Stomach (tissue), 19 donors: ENCODE measurements around the gene MADCAM1. TPM values are rescaled to one million over a fixed set of nuclear protein-coding genes. Genes with fewer than 3 reads are reported as not detected.

Experiments
- DNase-seq, 2 donors: peaks; one replicate each; pipeline versions ENCODE4 v3.0.0 to v3.0.0-alpha.2; 2013 to 2019
- H3K27ac ChIP-seq, 5 donors: fragments of 200-600 bp in 4 of 5; sonication (generic) in 4 of 5; one replicate each; pipeline ENCODE4 v1.5.1; 2013 to 2019; ENCODE audit warnings: mild to moderate bottlenecking in 1 of 5, moderate library complexity in 1 of 5
- H3K27me3 ChIP-seq, 3 donors: fragments of 200-600 bp; sonication (generic); one replicate each; pipeline ENCODE4 v1.5.1; 2017 to 2019; ENCODE audit warnings: mixed run types in 1 of 3
- H3K36me3 ChIP-seq, 4 donors: fragments of 200-600 bp; sonication (generic); 1 replicate in 3 of 4; 2 replicates in 1 of 4; pipeline ENCODE4 v1.5.1; 2016 to 2019
- H3K4me1 ChIP-seq, 4 donors: fragments of 200-600 bp; sonication (generic); one replicate each; pipeline ENCODE4 v1.5.1; 2016 to 2019
- H3K4me3 ChIP-seq, 4 donors: fragments of 200-600 bp; sonication (generic) in 3 of 4; one replicate each; pipeline ENCODE4 v1.5.1; 2016 to 2019; ENCODE audit warnings: mild to moderate bottlenecking in 1 of 4
- H3K9me3 ChIP-seq, 4 donors: fragments of 200-600 bp; sonication (generic); one replicate each; pipeline ENCODE4 v1.5.1; 2016 to 2019
- EP300 ChIP-seq: sonication (generic); formaldehyde crosslinking; IDR thresholded peaks from one replicate; pipeline ENCODE4 v1.6.1; 2017; ENCODE audit warnings: antibody characterized with exemption
- POLR2A ChIP-seq, 4 donors: fragments of 450-650 bp; IDR thresholded peaks; one replicate each; pipeline ENCODE4 v1.6.1; 2016; ENCODE audit warnings: antibody characterized with exemption in 4 of 4, control low read depth in 2 of 4, mild to moderate bottlenecking in 1 of 4, moderate library complexity in 1 of 4
- POLR2AphosphoS5 ChIP-seq, 3 donors: sonication (generic); formaldehyde crosslinking; IDR thresholded peaks; one replicate each; pipeline ENCODE4 v1.6.1; 2016; ENCODE audit warnings: antibody characterized with exemption in 3 of 3
- WGBS, 5 donors: extraction: QIAGEN DNeasy Blood & Tissue Kit in 3 of 5; methylation state at CpG; one replicate each; pipeline versions ENCODE4 v1.1.5 to v1.1.7; 2013 to 2018; 5-methylcytosine and 5-hydroxymethylcytosine counted together
- intact Hi-C: fragments of 100-400 bp; cut with DNase I; formaldehyde crosslinking; loops from one replicate; pipeline ENCODE4 v1.15.1; 2023; ENCODE audit warnings: low total_unique reads
- long read RNA-seq, 10 donors: transcript quantifications; one replicate each; lab custom pipeline, GENCODE V29; 2026
- polyA plus RNA-seq, 3 donors: library from polyadenylated mRNA; stranded (reverse); fragments of 200-250 nt; gene quantifications; one replicate each; pipeline ENCODE4 v1.2.3, GENCODE V29; 2013
- total RNA-seq, 5 donors: library from RNA; depleted of rRNA; stranded (reverse); fragments of >200 nt; gene quantifications; one replicate each; pipeline versions ENCODE4 v1.1.0 to v1.2.3, GENCODE V29; 2014 to 2016
- TF ChIP-seq, protein P1 (sequence below), 7 experiments: fragments of 450-650 bp in 4 of 7; fragments of 200-600 bp in 3 of 7; sonication (generic) in 3 of 7; IDR thresholded peaks; one replicate each; pipeline ENCODE4 v1.5.1; 2016 to 2019; ENCODE audit warnings: antibody characterized with exemption in 7 of 7, control low read depth in 2 of 7, mild to moderate bottlenecking in 1 of 7
- donor health status: healthy with polysubstance abuse.
- donor health status: Bipolar disorder and iron deficiency.
- donor health status: healthy.

MADCAM1 gene
- 10 to 100 TPM in 1 of 5 donors, 1 to 10 TPM in 2, under 1 TPM in 1, not detected in 1; 0.45 to 11.9 (median 2.1) TPM for total RNA-seq
- polyA plus RNA-seq: 1 to 10 TPM; 1.5 to 2.9 (median 2.3) TPM
- long read RNA-seq, donor 1, transcript MADCAM1-201 (5 exons, 1,572 nt): major isoform, 6 of 6 reads
- long read RNA-seq, donor 1, partial matches to known transcripts: 0 of 6 reads
- long read RNA-seq, donor 1, other reads (novel, unspliced or antisense): 0 of 6 reads
- long read RNA-seq, donor 2, partial matches to known transcripts: 0 of 3 reads
- long read RNA-seq, donor 2, other reads (novel, unspliced or antisense): 0 of 3 reads
- long read RNA-seq, donor 3, partial matches to known transcripts: 0 of 5 reads
- long read RNA-seq, donor 3, other reads (novel, unspliced or antisense): 0 of 5 reads
- long read RNA-seq, donor 4: 0 reads
- long read RNA-seq, donor 5, transcript MADCAM1-201 (5 exons, 1,572 nt): major isoform, 5 of 7 reads
- long read RNA-seq, donor 5, partial matches to known transcripts: 0 of 7 reads
- long read RNA-seq, donor 5, other reads (novel, unspliced or antisense): 0 of 7 reads
- long read RNA-seq, donor 6, transcript MADCAM1-201 (5 exons, 1,572 nt): major isoform, 7 of 8 reads
- long read RNA-seq, donor 6, partial matches to known transcripts: 0 of 8 reads
- long read RNA-seq, donor 6, other reads (novel, unspliced or antisense): 0 of 8 reads
- long read RNA-seq, donor 7, transcript MADCAM1-201 (5 exons, 1,572 nt): major isoform, 5 of 5 reads
- long read RNA-seq, donor 7, partial matches to known transcripts: 0 of 5 reads
- long read RNA-seq, donor 7, other reads (novel, unspliced or antisense): 0 of 5 reads
- long read RNA-seq, donor 8, partial matches to known transcripts: 0 of 4 reads
- long read RNA-seq, donor 8, other reads (novel, unspliced or antisense): 0 of 4 reads
- long read RNA-seq, donor 9, partial matches to known transcripts: 0 of 4 reads
- long read RNA-seq, donor 9, other reads (novel, unspliced or antisense): 0 of 4 reads
- long read RNA-seq, donor 10, partial matches to known transcripts: 0 of 1 reads
- long read RNA-seq, donor 10, other reads (novel, unspliced or antisense): 0 of 1 reads

DNA sequence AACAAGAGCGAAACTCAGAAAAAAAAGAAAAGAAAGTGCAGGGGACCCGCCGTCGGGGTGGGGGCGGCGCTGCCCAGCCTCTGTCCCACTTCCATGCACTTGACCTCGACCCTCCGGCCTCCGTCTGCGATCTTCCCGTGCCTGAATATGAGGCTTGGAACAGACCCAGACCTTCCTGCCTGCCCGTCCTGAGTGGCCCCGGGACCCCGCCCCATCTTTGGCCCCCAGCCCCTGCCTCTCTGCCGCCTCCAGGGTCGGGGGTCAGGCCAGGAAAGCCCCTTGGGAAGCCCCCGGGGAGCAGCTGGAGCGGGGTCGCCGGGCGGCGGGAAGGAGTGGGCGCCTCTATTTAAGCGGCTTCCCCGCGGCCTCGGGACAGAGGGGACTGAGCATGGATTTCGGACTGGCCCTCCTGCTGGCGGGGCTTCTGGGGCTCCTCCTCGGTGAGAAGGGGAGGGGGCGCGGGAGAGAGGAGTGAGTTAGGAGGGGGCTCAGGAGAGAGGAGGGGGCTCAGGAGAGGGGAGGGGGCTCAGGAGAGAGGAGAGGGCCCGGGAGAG lies at the start of gene MADCAM1:
MADCAM1 (plus strand) TSS at position 375 of the 554 bp plus-strand sequence; CDS start at position 389, 14 bp downstream.
- no peaks in the 10 kb centered on the region for H3K36me3 ChIP-seq
- peak within 1 kb of the TSS in 1 of 5 donors; percentile 4 for H3K27ac ChIP-seq
- H3K4me1 ChIP-seq: peaks cover 8 to 34% (median 23%) of the 10 kb centered on the region in 4 donors
- no peak for TF ChIP-seq POLR2AphosphoS5 (IDR thresholded peaks at IDR 0.05)
- TF ChIP-seq EP300: no peak
- TF ChIP-seq POLR2A (IDR thresholded peaks at IDR 0.05): no peak
- TF ChIP-seq, protein P1, sequence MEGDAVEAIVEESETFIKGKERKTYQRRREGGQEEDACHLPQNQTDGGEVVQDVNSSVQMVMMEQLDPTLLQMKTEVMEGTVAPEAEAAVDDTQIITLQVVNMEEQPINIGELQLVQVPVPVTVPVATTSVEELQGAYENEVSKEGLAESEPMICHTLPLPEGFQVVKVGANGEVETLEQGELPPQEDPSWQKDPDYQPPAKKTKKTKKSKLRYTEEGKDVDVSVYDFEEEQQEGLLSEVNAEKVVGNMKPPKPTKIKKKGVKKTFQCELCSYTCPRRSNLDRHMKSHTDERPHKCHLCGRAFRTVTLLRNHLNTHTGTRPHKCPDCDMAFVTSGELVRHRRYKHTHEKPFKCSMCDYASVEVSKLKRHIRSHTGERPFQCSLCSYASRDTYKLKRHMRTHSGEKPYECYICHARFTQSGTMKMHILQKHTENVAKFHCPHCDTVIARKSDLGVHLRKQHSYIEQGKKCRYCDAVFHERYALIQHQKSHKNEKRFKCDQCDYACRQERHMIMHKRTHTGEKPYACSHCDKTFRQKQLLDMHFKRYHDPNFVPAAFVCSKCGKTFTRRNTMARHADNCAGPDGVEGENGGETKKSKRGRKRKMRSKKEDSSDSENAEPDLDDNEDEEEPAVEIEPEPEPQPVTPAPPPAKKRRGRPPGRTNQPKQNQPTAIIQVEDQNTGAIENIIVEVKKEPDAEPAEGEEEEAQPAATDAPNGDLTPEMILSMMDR (IDR thresholded peaks at IDR 0.05): no peak
- peak within 1 kb of the TSS in 3 of 4 donors; percentile 11 to 44 (median 24) for H3K4me3 ChIP-seq
- DNase-seq: peak in 1 of 2 donors; percentile 39
- no peaks in the 10 kb centered on the region for H3K9me3 ChIP-seq
- WGBS, 5 donors: 5 to 19% (median 9%) methylated on average over 8 to 33 of the region's 33 CpGs
- intact Hi-C loops: no loop called here
- H3K27me3 ChIP-seq: peaks cover 20 to 67% (median 41%) of the 10 kb centered on the region in 3 donors

DNA sequence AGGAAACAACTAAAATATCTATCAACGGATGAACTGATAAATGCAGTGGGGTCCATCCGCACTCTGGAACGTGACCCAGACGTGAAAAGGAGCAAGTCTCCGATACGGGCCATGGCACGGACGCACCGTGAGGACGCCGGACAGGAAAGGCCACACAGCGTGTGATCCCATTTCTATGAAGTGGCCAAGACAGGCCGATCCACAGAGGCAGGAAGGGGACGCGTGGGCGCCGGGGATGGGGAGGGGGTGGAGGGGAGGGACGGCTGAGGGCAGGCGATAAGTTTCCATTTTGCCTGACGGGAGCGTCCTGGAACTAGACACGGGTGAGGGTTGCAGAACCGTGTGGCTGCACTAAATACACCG lies 49.2 kb upstream of the MADCAM1 start:
- Histone ChIP-seq H3K27me3 (no peaks in the 10 kb centered on the region), H3K9me3 (peaks cover 0 to 7% (median 0%) of the 10 kb centered on the region in 4 donors), H3K27ac (no peak overlapping the region), H3K36me3 (no peaks in the 10 kb centered on the region), H3K4me1 (peaks cover 0 to 16% (median 3%) of the 10 kb centered on the region in 4 donors), H3K4me3 (no peak overlapping the region)
- TF ChIP-seq, protein P1 (IDR thresholded peaks at IDR 0.05): no peak
- TF ChIP-seq POLR2AphosphoS5 (IDR thresholded peaks at IDR 0.05) (no peak), EP300 (no peak), POLR2A (IDR thresholded peaks at IDR 0.05) (no peak)
- no peak for DNase-seq
- WGBS, 5 donors: 74 to 85% (median 79%) methylated on average over 24 of the region's 24 CpGs
- intact Hi-C loops: no loop called here

DNA sequence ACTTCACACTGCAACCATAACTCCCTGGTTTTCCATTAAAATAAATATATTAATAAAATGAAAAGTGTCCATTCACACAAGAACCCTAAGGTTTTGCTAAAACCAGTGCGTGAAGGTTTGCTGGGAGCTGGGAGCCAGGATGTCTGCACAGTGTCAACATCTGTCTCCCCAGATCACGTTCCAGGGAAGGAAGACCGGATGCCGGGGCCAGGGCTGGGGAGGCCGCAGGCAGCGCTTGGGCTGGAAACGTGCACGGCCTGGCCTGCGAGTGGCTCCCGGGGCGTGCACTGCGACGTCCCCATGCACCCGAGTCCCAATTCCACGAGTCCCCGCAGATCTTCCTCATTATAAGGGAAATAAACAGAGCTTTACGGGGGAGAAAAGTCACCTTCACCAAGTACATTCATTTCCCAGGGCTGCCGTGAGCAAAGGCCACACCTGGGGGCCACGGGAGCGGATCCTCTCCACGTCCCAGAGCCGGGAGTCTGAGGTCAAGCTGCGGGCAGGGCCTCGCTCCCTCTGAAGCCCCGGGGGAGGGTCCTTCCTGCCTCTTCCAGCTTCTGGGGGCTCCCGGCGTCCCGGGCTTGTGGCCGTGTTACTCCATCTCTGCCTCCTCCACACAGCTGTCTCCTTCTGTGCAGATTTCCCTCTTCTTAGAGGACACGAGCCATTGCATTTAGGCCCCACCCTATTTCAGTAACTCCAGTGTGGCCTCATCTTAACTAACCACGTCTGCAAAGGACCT lies 48.3 kb upstream of the MADCAM1 start:
- WGBS, 5 donors: 54 to 69% (median 68%) methylated on average over 30 to 31 of the region's 31 CpGs
- peaks cover 0 to 16% (median 3%) of the 10 kb centered on the region in 4 donors for H3K4me1 ChIP-seq
- peak overlapping the region in 2 of 5 donors; percentile 29 to 64 for H3K27ac ChIP-seq
- DNase-seq: peak in 1 of 2 donors; percentile 83
- TF ChIP-seq POLR2AphosphoS5 (IDR thresholded peaks at IDR 0.05) (peak in 2 of 3 donors; percentile 21 to 55), POLR2A (IDR thresholded peaks at IDR 0.05) (no peak)
- TF ChIP-seq, protein P1 (IDR thresholded peaks at IDR 0.05): no peak
- H3K9me3 ChIP-seq: peaks cover 0 to 7% (median 0%) of the 10 kb centered on the region in 4 donors
- H3K36me3 ChIP-seq: no peaks in the 10 kb centered on the region
- no peaks in the 10 kb centered on the region for H3K27me3 ChIP-seq
- H3K4me3 ChIP-seq: no peak overlapping the region
- intact Hi-C loops: no loop called here
